Effector memory CD4-positive, alpha-beta T cell (primary cell): ENCODE results near the gene PLBD2.

Experiments
- DNase-seq, 3 donors: peaks; one replicate each; pipeline ENCODE4 v3.0.0-alpha.2; 2020
- H3K27ac ChIP-seq: 2 replicates; pipeline ENCODE4 v1.7.0; 2013; ENCODE audit warnings: mild to moderate bottlenecking, low read length, moderate library complexity; ENCODE audit not compliant: insufficient read depth, poor library complexity, severe bottlenecking
- H3K27me3 ChIP-seq: replicated peaks from 2 replicates; pipeline ENCODE4 v1.7.0; 2013; ENCODE audit warnings: mild to moderate bottlenecking, low read length; ENCODE audit not compliant: insufficient read depth, control insufficient read depth, poor library complexity, severe bottlenecking
- H3K36me3 ChIP-seq: 2 replicates; pipeline ENCODE4 v1.7.0; 2013; ENCODE audit warnings: mild to moderate bottlenecking, low read length, moderate library complexity; ENCODE audit not compliant: control insufficient read depth, insufficient read depth
- H3K4me1 ChIP-seq: 2 replicates; pipeline ENCODE4 v1.7.0; 2013; ENCODE audit warnings: low read length, mild to moderate bottlenecking; ENCODE audit not compliant: control insufficient read depth, insufficient read depth, poor library complexity, severe bottlenecking
- H3K4me3 ChIP-seq: 2 replicates; pipeline ENCODE4 v1.7.0; 2013; ENCODE audit warnings: low read length, low read depth, mild to moderate bottlenecking; ENCODE audit not compliant: insufficient read depth, poor library complexity, severe bottlenecking
- H3K9me3 ChIP-seq: 2 replicates; pipeline ENCODE4 v1.7.0; 2013; ENCODE audit warnings: mild to moderate bottlenecking, low read length, moderate library complexity; ENCODE audit not compliant: control insufficient read depth

Gene PLBD2

GRCh38 chr12:113392520-113392919, 34.1 kb downstream of the PLBD2 start:
- no peak overlapping the region for H3K27ac ChIP-seq

DNA sequence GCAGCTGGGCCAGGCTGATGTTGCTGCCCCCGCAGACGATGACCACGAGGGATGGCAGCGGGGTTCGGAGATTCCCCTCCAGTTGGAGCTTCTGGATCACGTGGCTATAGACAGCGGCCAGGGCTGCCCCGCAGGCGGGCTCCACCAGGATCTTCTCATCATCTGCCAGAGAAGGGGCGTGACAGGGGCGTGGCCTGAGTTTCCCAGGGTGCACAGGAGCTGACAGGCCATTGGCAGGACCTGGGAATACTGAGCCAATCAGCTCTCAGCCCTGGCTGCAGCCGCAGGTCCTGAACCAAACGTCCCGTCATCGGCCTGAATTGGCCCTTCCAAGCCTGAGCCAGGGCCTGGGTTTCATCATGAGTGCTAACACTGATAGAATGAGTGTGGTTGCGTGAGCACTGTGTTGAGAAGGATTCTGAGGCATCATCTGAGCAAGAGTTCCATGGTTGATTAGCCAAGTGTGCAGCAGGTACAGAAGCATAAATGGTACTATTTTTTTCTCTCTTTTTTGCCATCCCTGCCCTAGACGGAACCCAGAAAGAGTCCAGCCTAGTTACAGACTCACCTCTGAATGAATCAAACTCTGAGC, 34.7 kb downstream of the PLBD2 start:
- H3K4me1 ChIP-seq = no peaks in the 10 kb centered on the region
- no peak for DNase-seq
- H3K36me3 ChIP-seq = peaks cover 15% of the 10 kb centered on the region

More at GRCh38 chr12:113392520-113392919, 34.1 kb downstream of the PLBD2 start:
- Histone ChIP-seq H3K27me3 (no peaks in the 10 kb centered on the region), H3K4me1 (no peaks in the 10 kb centered on the region), H3K36me3 (peaks cover 15% of the 10 kb centered on the region), H3K9me3 (no peaks in the 10 kb centered on the region), H3K4me3 (no peak overlapping the region)
- DNase-seq = no peak

GRCh38 chr12:113393749-113394148, 35.4 kb downstream of the PLBD2 start:
- H3K36me3 ChIP-seq = peaks cover 9% of the 10 kb centered on the region
- DNase-seq = no peak
- H3K4me1 ChIP-seq = no peaks in the 10 kb centered on the region
- no peaks in the 10 kb centered on the region for H3K27me3 ChIP-seq
- H3K9me3 ChIP-seq = no peaks in the 10 kb centered on the region
- no peak overlapping the region for H3K4me3 ChIP-seq
- no peak overlapping the region for H3K27ac ChIP-seq

More for the DNA sequence above, 34.7 kb downstream of the PLBD2 start:
- Histone ChIP-seq H3K4me3 (no peak overlapping the region), H3K27ac (no peak overlapping the region), H3K9me3 (no peaks in the 10 kb centered on the region), H3K27me3 (no peaks in the 10 kb centered on the region)

GRCh38 chr12:113395119-113395518, 36.7 kb downstream of the PLBD2 start:
- Histone ChIP-seq H3K4me3 (no peak overlapping the region), H3K36me3 (peaks cover 6% of the 10 kb centered on the region), H3K9me3 (no peaks in the 10 kb centered on the region), H3K27ac (no peak overlapping the region), H3K27me3 (no peaks in the 10 kb centered on the region), H3K4me1 (no peaks in the 10 kb centered on the region)
- no peak for DNase-seq

DNA sequence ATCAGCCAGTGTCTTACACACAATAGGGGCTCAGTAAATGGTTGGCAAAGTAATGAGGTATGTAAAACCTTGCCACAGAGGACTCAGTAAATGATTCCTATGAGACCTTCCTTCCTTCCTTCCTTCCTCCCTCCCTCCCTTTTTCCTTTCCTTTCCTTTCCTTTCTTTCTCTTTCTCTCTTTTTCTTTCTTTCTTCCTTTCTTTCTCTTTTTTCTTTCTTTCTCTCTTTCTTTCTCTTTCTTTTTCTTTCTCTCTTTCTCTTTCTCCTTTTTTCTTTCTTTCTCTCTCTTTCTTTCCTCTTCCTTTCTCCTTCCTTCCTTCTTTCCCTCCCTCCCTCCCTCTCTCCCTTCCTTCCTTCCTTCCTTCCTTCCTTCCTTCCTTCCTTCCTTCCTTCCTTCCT, 37.8 kb downstream of the PLBD2 start:
- H3K27ac ChIP-seq = no peak overlapping the region
- no peak overlapping the region for H3K4me3 ChIP-seq
- no peaks in the 10 kb centered on the region for H3K27me3 ChIP-seq
- DNase-seq = no peak
- H3K4me1 ChIP-seq = no peaks in the 10 kb centered on the region
- no peaks in the 10 kb centered on the region for H3K9me3 ChIP-seq
- no peaks in the 10 kb centered on the region for H3K36me3 ChIP-seq

- no peak for DNase-seq
- Histone ChIP-seq H3K9me3 (no peaks in the 10 kb centered on the region), H3K4me1 (no peaks in the 10 kb centered on the region), H3K36me3 (no peaks in the 10 kb centered on the region), H3K4me3 (no peak overlapping the region), H3K27ac (no peak overlapping the region), H3K27me3 (no peaks in the 10 kb centered on the region)
These were observed 38.6 kb downstream of the PLBD2 start for GRCh38 chr12:113396828-113397496.

- Histone ChIP-seq H3K4me1 (no peaks in the 10 kb centered on the region), H3K4me3 (no peak overlapping the region), H3K27me3 (peaks cover 2% of the 10 kb centered on the region), H3K36me3 (no peaks in the 10 kb centered on the region), H3K27ac (no peak overlapping the region), H3K9me3 (no peaks in the 10 kb centered on the region)
- no peak for DNase-seq
These were observed 39.3 kb downstream of the PLBD2 start for GRCh38 chr12:113397497-113398197.

- no peak overlapping the region for H3K4me3 ChIP-seq
- no peaks in the 10 kb centered on the region for H3K9me3 ChIP-seq
- H3K27me3 ChIP-seq = peaks cover 2% of the 10 kb centered on the region
- H3K36me3 ChIP-seq = no peaks in the 10 kb centered on the region
- no peak overlapping the region for H3K27ac ChIP-seq
- DNase-seq = no peak
- H3K4me1 ChIP-seq = no peaks in the 10 kb centered on the region
These were observed 40.2 kb downstream of the PLBD2 start for GRCh38 chr12:113398346-113399290.

GRCh38 chr12:113399490-113399889, 41.1 kb downstream of the PLBD2 start:
- Histone ChIP-seq H3K27me3 (peaks cover 2% of the 10 kb centered on the region), H3K9me3 (no peaks in the 10 kb centered on the region), H3K4me3 (no peak overlapping the region), H3K27ac (no peak overlapping the region), H3K4me1 (no peaks in the 10 kb centered on the region), H3K36me3 (no peaks in the 10 kb centered on the region)
- DNase-seq = no peak
